ENCODE measurements around the gene KIAA1328.
"Not testable (repeated sequence)": the region's sequence is repeated elsewhere in the genome, so short reads cannot be mapped to it uniquely, and the experiment has no call there.

DNA sequence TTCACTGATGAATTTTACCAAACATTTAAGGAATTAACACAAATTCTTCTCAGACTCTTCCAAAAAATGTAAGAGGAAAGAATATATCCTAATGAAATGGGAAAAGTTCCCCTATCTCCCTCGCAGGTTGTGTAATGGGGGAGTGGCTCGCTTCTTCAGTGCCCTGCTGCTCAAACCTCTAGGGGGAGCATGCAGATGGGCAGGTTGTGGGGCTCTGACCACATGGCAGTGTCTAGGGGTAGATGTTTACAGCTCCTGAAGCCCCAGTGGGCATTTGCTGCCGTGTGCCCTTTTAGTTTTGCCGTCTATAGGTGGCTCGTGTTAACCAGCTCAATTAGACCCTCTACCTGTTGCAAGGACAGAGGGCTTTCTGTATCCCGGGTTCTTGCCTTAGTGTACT, 338.0 kb downstream of the KIAA1328 start:
- TF ChIP-seq, protein P1, sequence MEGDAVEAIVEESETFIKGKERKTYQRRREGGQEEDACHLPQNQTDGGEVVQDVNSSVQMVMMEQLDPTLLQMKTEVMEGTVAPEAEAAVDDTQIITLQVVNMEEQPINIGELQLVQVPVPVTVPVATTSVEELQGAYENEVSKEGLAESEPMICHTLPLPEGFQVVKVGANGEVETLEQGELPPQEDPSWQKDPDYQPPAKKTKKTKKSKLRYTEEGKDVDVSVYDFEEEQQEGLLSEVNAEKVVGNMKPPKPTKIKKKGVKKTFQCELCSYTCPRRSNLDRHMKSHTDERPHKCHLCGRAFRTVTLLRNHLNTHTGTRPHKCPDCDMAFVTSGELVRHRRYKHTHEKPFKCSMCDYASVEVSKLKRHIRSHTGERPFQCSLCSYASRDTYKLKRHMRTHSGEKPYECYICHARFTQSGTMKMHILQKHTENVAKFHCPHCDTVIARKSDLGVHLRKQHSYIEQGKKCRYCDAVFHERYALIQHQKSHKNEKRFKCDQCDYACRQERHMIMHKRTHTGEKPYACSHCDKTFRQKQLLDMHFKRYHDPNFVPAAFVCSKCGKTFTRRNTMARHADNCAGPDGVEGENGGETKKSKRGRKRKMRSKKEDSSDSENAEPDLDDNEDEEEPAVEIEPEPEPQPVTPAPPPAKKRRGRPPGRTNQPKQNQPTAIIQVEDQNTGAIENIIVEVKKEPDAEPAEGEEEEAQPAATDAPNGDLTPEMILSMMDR (IDR thresholded peaks at IDR 0.05) = not testable (repeated sequence)
- not testable (repeated sequence) for TF ChIP-seq POLR2A (IDR thresholded peaks at IDR 0.05)

Data from esophagus squamous epithelium (tissue), 4 donors.